ENCODE measurements around the gene SELENOV.
A peak's percentile ranks its signal among the peaks of the same experiment; 100 is the strongest.

The SELENOV gene

GRCh38 chr19:39480337-39481228 lies 34.4 kb upstream of the SELENOV start, which contains the start of gene TIMM50:
TSS of gene TIMM50 (plus strand) at chr19:39480838. CDS start at chr19:39480854, 16 bp downstream.
- FAIRE-seq: no peak
- peak; percentile 39 for DNase-seq (ENCODE audit: insufficient read length, low spot score)
- TF ChIP-seq, protein P1, sequence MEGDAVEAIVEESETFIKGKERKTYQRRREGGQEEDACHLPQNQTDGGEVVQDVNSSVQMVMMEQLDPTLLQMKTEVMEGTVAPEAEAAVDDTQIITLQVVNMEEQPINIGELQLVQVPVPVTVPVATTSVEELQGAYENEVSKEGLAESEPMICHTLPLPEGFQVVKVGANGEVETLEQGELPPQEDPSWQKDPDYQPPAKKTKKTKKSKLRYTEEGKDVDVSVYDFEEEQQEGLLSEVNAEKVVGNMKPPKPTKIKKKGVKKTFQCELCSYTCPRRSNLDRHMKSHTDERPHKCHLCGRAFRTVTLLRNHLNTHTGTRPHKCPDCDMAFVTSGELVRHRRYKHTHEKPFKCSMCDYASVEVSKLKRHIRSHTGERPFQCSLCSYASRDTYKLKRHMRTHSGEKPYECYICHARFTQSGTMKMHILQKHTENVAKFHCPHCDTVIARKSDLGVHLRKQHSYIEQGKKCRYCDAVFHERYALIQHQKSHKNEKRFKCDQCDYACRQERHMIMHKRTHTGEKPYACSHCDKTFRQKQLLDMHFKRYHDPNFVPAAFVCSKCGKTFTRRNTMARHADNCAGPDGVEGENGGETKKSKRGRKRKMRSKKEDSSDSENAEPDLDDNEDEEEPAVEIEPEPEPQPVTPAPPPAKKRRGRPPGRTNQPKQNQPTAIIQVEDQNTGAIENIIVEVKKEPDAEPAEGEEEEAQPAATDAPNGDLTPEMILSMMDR (IDR thresholded peaks at IDR 0.05; ENCODE audit: insufficient read depth, missing control alignments): no peak

- TF ChIP-seq, protein P1 (IDR thresholded peaks at IDR 0.05; ENCODE audit: insufficient read depth, missing control alignments): no peak
- FAIRE-seq (no peak), DNase-seq (ENCODE audit: insufficient read length, low spot score) (no peak)
Observed at GRCh38 chr19:39481229-39481545, 33.8 kb upstream of the SELENOV start.

DNA sequence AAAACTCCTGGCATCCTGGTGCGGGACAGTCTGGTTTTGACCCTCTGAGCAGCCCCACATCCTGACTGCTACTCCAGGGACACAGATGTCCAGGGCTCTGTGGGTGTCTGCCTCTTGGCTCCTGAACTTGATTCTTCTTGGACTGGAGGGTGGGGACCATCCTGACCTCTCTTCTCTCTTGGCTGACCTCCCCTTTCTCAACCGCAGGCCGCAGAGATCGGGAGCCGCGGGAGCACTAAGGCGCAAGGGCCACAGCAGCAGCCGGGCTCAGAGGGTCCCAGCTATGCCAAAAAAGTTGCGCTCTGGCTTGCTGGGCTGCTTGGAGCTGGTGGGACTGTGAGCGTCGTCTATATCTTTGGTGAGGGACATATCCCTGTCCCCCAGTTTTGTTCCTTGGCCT lies 33.3 kb upstream of the SELENOV start:
- no peak for FAIRE-seq
- no peak for DNase-seq (ENCODE audit: insufficient read length, low spot score)
- TF ChIP-seq, protein P1 (IDR thresholded peaks at IDR 0.05; ENCODE audit: insufficient read depth, missing control alignments): no peak

- FAIRE-seq (no peak), DNase-seq (ENCODE audit: insufficient read length, low spot score) (no peak)
- TF ChIP-seq, protein P1 (IDR thresholded peaks at IDR 0.05; ENCODE audit: insufficient read depth, missing control alignments): no peak
Observed at GRCh38 chr19:39483141-39483540, 31.8 kb upstream of the SELENOV start.

- FAIRE-seq (no peak), DNase-seq (ENCODE audit: insufficient read length, low spot score) (no peak)
- TF ChIP-seq, protein P1 (IDR thresholded peaks at IDR 0.05; ENCODE audit: insufficient read depth, missing control alignments): no peak
Observed at GRCh38 chr19:39489756-39490155, 25.2 kb upstream of the SELENOV start.

- FAIRE-seq (no peak), DNase-seq (ENCODE audit: insufficient read length, low spot score) (no peak)
- TF ChIP-seq, protein P1 (IDR thresholded peaks at IDR 0.05; ENCODE audit: insufficient read depth, missing control alignments): no peak
Observed at GRCh38 chr19:39492225-39492624, 22.7 kb upstream of the SELENOV start.

- TF ChIP-seq, protein P1 (IDR thresholded peaks at IDR 0.05; ENCODE audit: insufficient read depth, missing control alignments): no peak
- DNase-seq (ENCODE audit: insufficient read length, low spot score): no peak
- no peak for FAIRE-seq
Observed at GRCh38 chr19:39492788-39493187, 22.2 kb upstream of the SELENOV start.
